HG03575 (cell line): ENCODE measurements around the gene ABCA8.

Source experiments
- ATAC-seq: cut with Tn5 transposase; IDR thresholded peaks from one replicate; pipeline ENCODE4 v1.9.1; 2021; ENCODE audit not compliant: unreplicated experiment, insufficient number of reproducible peaks, low FRiP score; ENCODE audit errors: extremely low read depth

Gene ABCA8

DNA sequence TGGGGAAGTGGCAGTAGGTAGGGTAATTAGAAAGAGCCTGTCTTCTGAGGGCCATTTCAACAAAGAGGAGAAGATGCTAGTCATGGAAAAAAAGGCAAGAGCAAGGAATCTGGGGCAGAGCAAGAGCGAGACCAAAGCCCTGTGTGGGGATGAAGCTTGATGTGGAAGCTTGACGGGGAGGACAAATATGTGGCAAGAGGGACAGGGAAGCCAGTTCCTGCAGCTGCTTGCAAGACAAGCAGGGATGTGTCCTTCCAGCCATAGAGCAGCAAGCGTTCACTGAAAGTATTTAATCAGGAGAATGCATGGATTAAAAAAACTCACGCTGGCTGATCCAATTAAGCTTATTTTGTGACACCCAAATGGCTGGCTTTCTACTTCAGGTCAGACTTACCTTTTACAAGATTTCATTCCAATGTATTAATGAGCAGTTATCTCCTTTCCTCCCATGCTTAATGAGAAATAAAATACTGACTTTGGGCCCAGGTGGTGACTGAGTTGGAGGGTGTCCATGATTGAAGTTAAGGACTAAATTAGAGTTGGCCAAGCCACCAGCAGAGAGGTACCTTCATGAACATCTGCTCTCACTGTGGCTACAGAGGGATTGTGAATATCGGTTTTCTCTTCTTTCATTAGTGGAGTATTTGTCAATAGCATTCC lies 76.8 kb downstream of the ABCA8 start:
- ATAC-seq, result no peak

GRCh38 chr17:68871447-68871846 lies 83.7 kb downstream of the ABCA8 start:
- no peak for ATAC-seq

DNA sequence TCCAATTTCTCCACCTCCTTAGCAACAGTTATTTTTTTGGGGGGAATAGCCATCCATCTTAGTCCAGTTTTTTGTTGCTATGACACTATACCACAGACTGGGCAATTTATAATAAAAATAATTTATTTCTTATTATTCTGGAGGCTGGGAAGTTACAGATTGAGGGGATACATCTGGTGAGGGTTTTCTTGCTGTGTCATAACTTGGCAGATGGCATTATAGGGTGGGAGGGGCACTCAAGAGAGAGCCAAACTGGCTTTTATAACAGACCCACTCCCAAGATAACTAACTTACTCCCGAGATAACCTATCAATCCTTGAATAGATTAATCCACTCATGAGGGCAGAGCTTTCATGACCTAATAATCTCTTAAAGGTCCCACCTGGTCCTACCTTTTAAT lies 84.2 kb downstream of the ABCA8 start:
- ATAC-seq, result no peak

DNA sequence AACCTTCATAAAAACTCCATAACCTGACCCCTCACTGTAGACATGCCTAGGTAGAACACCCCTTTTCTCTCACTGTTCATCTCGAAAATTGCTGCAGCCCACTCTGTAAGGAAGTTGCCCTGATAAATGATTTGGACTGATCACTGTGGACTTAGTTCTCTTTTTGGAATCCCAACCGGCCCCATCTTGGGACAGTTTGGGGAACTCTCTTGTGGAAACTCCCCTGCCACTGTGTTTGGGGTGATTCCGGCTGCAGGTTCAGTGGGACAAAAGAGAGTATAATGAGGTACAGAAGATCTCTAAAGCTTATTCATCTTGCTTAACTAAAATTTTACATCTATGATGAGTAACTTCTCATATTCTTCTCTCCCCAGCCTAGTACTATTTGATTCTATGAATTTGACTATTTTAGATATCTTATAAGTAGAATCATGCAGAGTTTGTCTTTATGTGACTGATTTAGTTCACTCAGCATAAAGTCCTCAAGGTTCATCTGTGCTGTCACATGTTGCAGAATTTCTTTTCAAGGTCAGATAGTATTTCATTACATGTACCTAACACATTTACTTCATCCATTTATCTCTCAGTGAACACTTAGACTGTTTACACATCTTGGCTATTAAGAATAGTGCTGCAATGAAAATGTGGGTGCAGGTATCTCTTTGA lies 84.9 kb downstream of the ABCA8 start:
- ATAC-seq, result no peak

DNA sequence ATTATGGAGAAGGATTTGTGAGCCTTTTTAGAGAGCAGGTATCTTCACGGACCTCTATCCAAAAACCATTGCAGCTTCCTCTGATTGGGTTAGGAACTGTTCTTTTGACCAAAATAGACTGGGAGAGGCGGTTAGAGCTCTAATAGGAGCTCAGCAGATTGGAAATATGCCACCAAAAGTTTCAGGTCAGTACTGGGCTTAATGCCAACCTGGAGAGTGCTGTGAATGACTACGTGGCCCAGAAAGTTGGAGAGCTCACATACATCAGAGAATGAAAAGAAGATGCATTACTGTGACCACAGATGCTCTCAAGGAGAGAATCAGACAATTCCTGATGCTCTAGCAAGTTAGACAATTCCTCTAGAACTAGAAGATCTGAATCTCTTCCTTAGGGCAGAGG lies 86.5 kb downstream of the ABCA8 start:
- no peak for ATAC-seq

DNA sequence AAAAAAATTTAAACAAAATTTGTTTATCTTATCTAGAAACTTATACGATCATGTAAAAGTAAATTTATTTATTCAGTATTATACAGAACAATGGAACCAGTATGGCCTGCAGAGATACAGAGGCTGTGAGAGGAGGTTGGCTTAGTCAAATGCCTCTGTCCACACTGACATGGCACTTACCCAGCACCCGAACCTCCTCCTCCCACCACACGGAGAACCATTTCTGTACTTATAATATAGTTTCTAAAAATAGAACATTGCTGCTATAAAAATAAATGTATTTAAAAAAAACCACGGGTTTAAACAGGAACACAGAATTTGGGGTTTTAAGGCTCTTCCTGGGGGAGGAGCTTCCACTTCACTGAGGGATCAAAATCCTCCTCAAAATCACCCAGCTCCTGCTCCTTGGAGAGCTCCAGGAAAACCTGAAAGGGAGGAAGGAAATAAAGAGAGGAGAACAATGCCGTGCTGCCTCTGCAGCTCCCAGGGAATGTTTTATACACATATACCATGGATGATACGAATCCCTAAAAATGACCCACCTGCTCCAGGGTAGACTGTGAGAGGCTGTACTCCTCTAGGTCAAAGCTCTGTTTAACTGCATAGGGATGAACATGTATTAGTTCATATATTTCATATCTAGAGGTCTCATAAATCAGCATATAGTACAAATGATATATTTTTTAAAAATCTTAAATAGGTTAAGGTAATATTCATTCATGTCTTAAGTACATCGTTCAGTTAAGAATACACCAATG lies 87.3 kb downstream of the ABCA8 start:
- no peak for ATAC-seq

GRCh38 chr17:68865584-68865983 lies 89.6 kb downstream of the ABCA8 start:
- ATAC-seq, result no peak

GRCh38 chr17:68863091-68863652 lies 92.0 kb downstream of the ABCA8 start:
- no peak for ATAC-seq

- no peak for ATAC-seq
Measured at GRCh38 chr17:68861602-68862001, 93.6 kb downstream of the ABCA8 start.

DNA sequence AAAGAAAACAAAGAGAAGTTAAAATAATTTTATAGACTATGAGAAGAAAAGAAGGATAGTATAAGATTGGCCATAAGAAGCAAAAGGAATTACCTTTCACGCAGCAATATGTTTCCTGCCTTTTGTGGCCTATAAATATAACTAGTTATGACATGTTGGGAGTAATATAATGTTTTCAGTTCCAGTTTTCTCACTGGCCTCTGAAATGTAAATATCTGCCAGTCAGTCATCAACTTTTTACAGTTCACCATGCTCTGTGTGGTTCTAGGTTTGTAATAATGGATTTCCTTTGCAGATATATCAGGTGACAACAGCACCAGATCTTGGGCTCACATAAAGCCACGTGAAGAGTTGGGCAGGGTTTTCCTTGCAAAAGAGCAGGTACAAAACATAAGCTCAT lies 94.3 kb downstream of the ABCA8 start:
- ATAC-seq, result no peak

DNA sequence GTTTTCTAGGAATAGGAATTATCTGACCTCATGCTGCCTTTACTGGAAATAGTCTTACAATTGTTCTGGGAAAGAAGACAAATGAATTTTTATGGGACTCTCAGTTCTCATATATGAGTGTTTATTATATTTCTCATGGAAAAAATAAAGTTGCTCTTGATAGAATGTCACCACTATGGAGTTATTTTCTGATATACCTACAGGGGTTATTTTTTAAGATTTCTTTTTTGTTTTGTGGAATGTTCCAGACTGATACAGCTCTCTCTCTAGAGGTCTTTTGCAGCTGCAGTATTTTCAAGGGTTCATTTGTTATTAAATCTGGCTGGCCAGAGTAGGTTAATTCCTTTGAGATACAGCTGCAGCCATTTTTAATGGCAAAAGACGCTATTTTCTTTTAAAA lies 100.7 kb downstream of the ABCA8 start:
- ATAC-seq, result no peak

GRCh38 chr17:68853439-68853838 lies 101.8 kb downstream of the ABCA8 start:
- ATAC-seq, result no peak

GRCh38 chr17:68853036-68853435 lies 102.2 kb downstream of the ABCA8 start:
- no peak for ATAC-seq

GRCh38 chr17:68851890-68852289 lies 103.3 kb downstream of the ABCA8 start:
- ATAC-seq, result no peak

- ATAC-seq, result no peak
Measured at GRCh38 chr17:68850749-68851510, 104.3 kb downstream of the ABCA8 start.

DNA sequence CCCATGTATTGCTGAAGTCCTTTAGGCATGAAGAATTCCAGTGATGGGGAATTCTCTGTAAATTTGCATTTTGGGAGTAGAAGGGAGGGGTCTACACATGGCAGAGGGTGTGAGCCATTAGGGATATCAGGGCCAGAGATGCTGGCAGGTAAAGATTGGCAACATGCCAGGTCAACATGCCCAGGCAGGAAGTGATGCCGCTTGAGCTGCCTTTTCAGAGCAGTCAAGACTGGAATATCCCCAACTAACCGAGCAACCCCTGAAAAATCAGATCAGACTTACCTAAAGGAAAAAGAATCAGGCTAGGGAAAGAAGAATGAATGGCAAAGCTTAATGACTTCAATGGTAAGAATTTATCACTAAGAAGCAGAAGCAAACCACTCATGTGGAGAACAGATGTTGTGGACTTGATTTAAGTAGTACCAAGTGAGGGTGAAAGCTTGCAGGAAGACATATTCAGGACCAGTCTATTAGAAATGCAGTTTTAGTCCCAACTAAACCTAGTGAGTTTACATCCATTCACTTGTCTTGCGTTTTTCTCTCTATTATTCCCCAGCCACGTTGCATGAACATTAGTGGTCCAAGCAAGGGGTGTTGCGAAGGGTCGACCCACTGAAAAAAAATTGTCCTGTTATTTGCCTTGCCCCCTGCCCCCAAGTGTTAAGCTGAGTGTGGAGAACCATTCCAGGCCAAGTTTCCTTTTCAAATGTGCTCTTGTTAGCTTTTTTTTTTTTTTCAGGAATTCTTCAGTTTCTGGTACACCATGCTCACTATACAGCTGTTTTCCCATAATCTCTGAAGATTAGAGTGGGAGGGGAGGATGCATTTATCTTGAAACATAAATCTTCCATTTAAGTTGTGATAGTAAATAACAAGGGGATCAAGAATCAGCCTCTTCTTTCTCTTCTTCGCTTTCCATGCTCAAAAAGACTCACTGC lies 105.2 kb downstream of the ABCA8 start:
- ATAC-seq, result no peak

- no peak for ATAC-seq
Measured at GRCh38 chr17:68847711-68848110, 107.5 kb downstream of the ABCA8 start.

DNA sequence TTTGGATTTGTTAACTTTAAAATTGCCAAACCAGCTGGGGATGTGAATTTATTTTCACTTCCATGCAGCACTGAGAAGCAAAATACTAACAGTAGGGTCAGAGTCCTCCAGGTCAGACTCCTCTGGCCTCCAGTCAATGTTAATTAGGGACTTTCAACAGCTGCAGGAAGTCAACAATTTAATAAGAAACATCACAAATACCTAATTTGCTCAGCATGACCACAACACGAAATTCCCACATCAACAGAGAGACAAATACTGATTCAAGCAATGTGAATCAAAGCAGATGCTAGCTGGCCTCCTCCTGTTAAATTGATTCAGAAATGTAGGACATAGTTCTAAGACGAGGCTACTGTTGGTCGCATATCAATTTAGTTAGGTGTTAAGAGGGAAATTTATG lies 111.7 kb downstream of the ABCA8 start:
- no peak for ATAC-seq
